ENCODE results near the gene HES7.

GRCh38 chr17:8117980-8118768 is 5.7 kb downstream of the HES7 start, which contains the start of gene ALOXE3:
- TF ChIP-seq POLR2A (IDR thresholded peaks at IDR 0.05; ENCODE audit: low read depth, low read length) = no peak
- no peak for TF ChIP-seq POLR2AphosphoS5 (IDR thresholded peaks at IDR 0.05; ENCODE audit: low read depth, low read length)
